Measurements from ENCODE around the gene TRAFD1. TPM values are rescaled to one million over a fixed set of nuclear protein-coding genes. Genes with fewer than 3 reads are reported as not detected.

TRAFD1 gene
- total and polyA plus RNA-seq, 2 donors (not counting 3 experiments of a cell fraction or from before 2014, with no cell fraction given) = 20.3 to 24.9 TPM

- dilution Hi-C loops (cut with MboI; ENCODE audit: extremely low pct_ligation_motif_present, low sequenced_read_pairs) (no loop called here), intact Hi-C loops (cut with micrococcal nuclease) (no loop called here)
- FAIRE-seq (no peak), DNase-seq (ENCODE audit: low read depth, low spot score) (no peak)
- peaks cover 14 to 18% of the 10 kb centered on the region in 2 experiments for H3K36me3 ChIP-seq (ENCODE audit: control insufficient read depth in 2 of 2, extremely low read depth in 1 of 2, insufficient read depth in 2 of 2, low read length in 2 of 2)
- ChIA-PET CTCF (interaction anchor here (1.1 kb wide), 2 partner anchors 208 to 258 kb away, joined by 3 read pairs; no protein-coding TSS in a partner anchor), POLR2A (no interaction called here)
- H3K79me2 ChIP-seq (ENCODE audit: control insufficient read depth, insufficient read depth, low read length) = no peaks in the 10 kb centered on the region
- no peaks in the 10 kb centered on the region for H3K9me3 ChIP-seq (replicated peaks; ENCODE audit: control insufficient read depth, insufficient read depth, low read length)
- no peaks in the 10 kb centered on the region for H3K4me1 ChIP-seq (ENCODE audit: control insufficient read depth, extremely low read depth, insufficient read depth, low read length)
- TF ChIP-seq MAX (IDR thresholded peaks at IDR 0.05; ENCODE audit: insufficient read depth, insufficient read length) (no peak), JUN (IDR thresholded peaks at IDR 0.05; ENCODE audit: borderline replicate concordance, insufficient read depth, insufficient read length, low read depth) (no peak), MYC (IDR thresholded peaks at IDR 0.05; ENCODE audit: low read depth, low read length) (no peak), POLR2A (IDR thresholded peaks at IDR 0.05; ENCODE audit: low read depth, low read length) (no peak), POLR2AphosphoS5 (IDR thresholded peaks at IDR 0.05; ENCODE audit: insufficient read depth, low read depth, low read length) (no peak), FOS (IDR thresholded peaks at IDR 0.05; ENCODE audit: borderline replicate concordance, insufficient read depth, low read length) (no peak), CTCF (IDR thresholded peaks at IDR 0.05; ENCODE audit: extremely low read depth in 1 of 2, insufficient read depth in 1 of 2, low read depth in 1 of 2, low read length in 2 of 2) (no peak), GATA2 (IDR thresholded peaks at IDR 0.05; ENCODE audit: insufficient read depth, insufficient read length, low read depth, low read length) (no peak), EZH2 (IDR thresholded peaks at IDR 0.05; ENCODE audit: borderline replicate concordance, low read depth, low read length, severe bottlenecking) (no peak)
- no peak overlapping the region for H3K4me3 ChIP-seq (replicated peaks in 1 of 3; ENCODE audit: insufficient read depth in 1 of 3, low read depth in 1 of 3, low read length in 3 of 3)
- no peak overlapping the region for H3K9ac ChIP-seq (replicated peaks; ENCODE audit: extremely low read depth, insufficient read depth, low read length)
- H3K9me1 ChIP-seq (replicated peaks; ENCODE audit: control insufficient read depth, extremely low read depth, insufficient read depth, low read length) = no peaks in the 10 kb centered on the region
- no peak overlapping the region for H3K4me2 ChIP-seq (ENCODE audit: insufficient read depth, low read length)
- H4K20me1 ChIP-seq (replicated peaks; ENCODE audit: control insufficient read depth, extremely low read depth, insufficient read depth, low read length) = no peaks in the 10 kb centered on the region
- no peak overlapping the region for H2AFZ ChIP-seq (ENCODE audit: low read depth, low read length)
- no peak overlapping the region for H3K27ac ChIP-seq (ENCODE audit: insufficient read depth, low read depth, low read length)
- BruUV-seq (replicated peaks) = no TSS peak
- H3K27me3 ChIP-seq (ENCODE audit: control insufficient read depth in 2 of 2, insufficient read depth in 2 of 2, low read length in 2 of 2) = no peaks in the 10 kb centered on the region
Observed at GRCh38 chr12:112153181-112153892, 28.0 kb downstream of the TRAFD1 start.
